GM21825 (cell line): ENCODE results near the gene PEX11A.

Experiments
- ATAC-seq: cut with Tn5 transposase; IDR thresholded peaks from one replicate; pipeline ENCODE4 v1.9.1; 2021; ENCODE audit warnings: mild to moderate bottlenecking, moderate library complexity; ENCODE audit not compliant: unreplicated experiment

PEX11A gene

DNA sequence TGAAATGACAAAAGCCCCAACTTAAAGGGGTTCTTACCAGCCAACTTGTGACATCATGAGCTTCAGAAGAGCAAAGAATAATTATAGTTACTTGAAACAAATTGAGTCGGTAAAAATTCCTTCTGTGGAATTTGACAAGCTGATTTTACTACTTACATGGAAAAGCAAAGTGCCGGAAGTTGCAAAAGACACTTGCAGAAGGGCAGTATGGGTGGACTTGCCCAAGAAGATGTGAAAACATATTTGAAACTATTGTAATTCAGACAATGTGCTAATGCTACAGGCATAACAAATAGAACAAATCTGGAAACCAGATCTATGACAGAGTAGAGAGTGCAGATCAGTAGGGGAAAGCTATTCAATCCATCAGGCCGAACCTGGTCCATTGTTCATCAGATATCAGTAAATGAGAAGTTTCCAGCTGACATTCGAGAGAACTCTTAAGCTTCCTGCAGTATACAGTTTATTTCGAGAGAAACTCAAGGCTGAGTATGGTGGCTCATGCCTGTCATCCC is 32.8 kb downstream of the PEX11A start:
- ATAC-seq: no peak

DNA sequence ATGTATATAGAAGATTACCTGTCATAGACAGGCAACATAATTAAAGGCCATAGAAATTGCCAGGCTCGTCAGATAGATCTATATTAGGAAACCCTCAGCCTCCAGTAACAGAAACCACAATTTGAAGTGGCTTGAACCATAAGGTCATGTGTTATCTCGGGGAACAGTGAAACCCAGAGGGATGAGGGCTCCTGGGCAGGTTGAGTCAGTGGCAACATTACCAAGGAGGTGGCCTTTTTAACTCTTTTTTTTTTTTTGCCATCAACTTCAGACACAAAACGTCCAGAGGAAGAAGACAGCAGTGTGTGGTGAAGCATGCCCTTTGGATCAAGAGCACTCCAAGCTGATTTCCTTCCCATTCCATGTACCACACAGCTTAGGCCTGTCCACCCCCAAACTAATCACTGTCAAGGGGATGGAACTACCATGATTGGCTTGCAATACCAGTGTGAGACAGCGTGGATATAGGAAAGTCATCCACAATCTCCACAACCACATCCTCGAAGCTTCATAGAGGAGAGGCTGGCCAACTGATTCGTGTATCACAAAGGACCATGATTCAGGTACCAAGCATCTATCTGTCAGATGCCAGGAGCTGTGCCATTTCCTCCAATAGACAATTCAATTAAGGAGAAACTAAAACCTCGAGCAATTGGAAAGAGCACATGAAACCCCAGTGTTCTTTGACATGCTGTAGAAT is 34.3 kb downstream of the PEX11A start:
- ATAC-seq: no peak

DNA sequence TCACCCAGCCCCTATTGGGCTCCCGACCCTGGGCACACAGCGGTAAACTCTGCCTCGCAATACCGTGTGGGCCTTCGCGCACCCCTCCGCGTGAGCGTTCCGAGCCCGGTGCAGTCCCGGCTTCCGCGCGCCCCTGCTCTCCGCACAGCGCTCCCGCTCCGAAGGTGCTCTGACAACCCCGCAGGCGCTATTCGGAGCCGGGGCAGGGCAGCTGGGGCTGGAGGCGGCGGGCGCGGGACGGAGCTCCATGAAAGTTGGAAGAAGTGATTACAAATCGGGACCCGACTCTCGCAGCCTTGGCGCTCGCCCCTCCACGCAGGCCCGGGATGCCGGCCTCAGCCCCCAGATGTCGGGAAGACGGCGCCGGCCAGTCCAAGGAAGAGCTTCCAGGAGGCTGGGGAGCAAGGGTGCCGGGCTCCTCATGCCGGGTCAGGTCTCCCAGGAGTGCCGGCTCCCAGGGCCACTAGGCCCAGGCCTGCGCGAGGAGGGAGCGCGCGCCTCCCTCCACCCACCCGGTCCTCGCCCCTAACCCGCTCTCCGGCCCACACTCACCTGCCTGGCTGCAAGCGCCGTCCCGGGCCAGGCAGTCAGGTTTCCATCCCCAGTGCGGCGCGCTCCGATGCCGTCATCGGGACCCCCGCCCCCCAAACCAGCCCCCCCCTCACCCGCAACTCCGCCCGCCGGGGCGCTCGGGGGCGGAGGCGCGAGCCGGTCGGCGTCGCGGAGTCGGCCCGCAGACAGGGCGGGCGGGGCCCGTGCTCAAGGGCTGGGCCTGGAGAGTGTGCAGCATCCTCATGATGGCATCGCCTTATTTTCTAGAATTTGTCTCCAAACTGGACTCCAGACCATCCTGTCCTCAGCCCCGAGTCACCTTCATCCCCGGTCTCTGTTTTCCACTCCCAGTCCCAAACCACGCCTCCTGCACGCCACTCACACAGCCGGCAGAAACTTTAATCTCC is 35.4 kb downstream of the PEX11A start, which contains the start of gene KIF7:
TSS of gene KIF7 (minus strand) at position 621 of the 959 bp plus-strand sequence. CDS start 2,537 bp downstream, outside the sequence.
- ATAC-seq: no peak

DNA sequence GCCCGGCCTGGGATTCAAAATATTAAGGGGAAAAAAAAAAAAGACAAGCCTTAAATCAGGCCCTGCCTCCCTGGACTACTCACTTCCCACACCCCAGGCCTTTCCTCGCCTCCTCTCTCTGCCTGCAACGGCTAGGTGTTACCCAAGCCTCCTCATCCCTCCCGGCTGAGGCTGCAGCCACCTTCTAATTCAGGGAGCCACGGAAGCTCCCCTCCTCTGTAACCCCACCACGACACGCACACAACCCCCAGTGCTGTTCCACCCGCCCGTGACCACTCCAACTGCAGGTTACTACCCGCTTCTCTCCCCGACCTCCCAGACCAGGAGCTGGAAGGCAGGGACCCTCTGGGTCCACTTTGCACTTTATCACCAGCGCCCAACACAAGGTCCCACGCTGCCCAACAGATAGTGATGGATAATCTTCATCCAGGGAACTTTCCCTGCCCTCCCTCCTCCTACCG is 36.2 kb downstream of the PEX11A start:
- no peak for ATAC-seq

DNA sequence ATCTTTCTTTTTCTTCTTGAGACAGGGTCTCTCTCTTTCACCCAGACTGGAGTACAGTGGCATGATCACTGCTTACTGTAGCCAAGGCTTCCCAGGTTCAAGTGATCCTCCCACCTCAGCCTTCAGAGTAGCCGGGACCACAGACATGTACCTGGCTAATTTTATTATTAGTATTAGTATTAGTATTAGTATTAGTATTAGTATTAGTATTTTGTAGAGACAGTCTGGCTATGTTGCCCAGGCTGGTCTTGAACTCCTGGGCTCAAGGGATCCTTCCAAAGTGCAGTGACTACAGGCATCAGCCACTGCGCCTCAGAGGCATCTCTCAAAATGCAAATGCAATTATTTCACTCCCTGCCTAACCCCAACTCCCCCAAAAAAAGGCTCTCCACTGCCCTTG is 37.0 kb downstream of the PEX11A start:
- ATAC-seq: no peak

DNA sequence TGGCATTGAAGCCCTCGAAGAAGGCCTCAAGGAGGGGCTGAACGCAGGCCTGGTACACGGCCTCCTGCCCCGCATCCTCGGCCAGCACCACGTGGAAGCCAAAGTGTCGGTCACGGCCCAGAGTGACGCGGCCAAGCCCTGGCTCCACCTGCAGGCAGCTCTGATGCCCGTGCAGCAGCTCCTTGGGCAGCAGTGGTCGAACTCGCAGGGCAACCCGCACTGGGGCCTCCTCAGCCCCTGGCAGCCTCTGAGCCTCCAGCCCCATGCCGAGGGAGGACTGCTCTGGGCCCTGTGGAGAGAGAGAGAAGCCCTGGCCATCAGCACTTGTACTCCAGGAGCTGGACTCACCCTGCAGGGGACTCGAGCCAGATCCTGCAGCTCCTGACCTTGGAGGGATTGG is 37.9 kb downstream of the PEX11A start:
- ATAC-seq: no peak

DNA sequence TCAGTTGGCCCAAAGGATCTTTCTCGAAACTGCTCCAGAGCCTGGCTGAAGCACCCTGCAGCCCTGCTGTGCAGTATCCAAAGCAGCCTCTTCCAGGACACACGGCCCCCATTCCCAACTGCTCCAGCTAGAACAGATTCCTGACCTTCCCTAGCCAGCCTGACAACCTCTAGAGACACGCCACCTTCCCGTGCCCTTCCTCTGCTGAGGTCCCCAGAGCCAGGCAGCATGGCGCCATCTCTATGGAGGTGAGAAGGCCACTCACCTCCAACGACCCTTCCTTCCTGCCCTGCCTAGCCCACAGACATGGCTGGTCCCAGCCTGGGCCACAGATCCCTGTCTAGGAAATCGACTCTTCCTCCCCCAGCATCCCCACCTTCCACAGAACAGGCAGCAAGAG is 38.4 kb downstream of the PEX11A start:
- ATAC-seq: no peak

DNA sequence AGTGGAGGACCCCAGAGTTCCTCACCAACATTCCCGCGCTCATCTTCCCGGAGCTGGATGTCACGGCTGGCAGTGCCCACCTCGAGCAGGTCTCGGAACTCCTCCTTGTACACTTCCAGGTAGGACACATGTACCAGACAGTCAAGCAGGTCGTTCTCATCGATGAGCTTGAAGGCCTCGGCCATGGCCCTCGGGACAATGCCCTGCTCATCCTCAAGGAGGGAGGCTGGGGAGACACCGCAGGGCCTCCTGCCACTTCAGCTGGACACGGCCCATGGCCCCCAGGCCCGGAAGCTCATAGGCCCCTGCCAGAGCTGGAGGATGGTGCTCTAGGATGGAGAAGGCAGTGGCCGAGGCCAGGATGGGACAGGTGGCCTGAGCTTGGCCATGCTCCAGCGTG is 40.8 kb downstream of the PEX11A start:
- no peak for ATAC-seq

DNA sequence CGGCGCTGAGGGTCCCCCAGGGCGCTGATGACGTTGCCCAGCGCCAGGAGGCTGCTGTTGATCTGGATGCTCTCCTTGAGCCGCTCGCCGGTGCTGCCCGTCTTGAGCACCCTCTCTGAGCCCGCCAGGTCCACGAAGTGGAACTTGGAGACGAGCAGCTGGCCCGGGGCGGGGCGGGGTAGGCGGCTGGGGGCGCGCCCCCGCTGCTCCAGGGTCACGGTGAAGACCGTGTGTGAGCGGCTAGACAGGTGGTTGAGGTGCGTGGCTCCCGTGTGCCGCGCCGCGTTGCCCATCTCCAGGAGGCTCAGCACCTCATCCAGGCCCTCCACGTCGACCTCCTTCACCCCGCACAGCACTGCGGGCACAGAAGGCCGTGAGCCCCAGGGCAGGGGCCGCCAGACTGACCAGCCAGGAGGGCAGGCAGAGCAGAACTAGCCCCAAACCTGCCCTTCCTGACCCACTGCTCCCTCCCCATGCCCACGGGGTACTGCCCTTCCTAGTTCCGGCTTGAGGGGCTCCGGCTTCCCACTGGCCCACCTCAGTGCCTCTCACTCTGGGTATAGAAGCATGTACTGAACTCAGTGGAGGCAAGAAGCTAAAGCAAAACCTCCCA is 41.4 kb downstream of the PEX11A start:
- ATAC-seq: no peak

DNA sequence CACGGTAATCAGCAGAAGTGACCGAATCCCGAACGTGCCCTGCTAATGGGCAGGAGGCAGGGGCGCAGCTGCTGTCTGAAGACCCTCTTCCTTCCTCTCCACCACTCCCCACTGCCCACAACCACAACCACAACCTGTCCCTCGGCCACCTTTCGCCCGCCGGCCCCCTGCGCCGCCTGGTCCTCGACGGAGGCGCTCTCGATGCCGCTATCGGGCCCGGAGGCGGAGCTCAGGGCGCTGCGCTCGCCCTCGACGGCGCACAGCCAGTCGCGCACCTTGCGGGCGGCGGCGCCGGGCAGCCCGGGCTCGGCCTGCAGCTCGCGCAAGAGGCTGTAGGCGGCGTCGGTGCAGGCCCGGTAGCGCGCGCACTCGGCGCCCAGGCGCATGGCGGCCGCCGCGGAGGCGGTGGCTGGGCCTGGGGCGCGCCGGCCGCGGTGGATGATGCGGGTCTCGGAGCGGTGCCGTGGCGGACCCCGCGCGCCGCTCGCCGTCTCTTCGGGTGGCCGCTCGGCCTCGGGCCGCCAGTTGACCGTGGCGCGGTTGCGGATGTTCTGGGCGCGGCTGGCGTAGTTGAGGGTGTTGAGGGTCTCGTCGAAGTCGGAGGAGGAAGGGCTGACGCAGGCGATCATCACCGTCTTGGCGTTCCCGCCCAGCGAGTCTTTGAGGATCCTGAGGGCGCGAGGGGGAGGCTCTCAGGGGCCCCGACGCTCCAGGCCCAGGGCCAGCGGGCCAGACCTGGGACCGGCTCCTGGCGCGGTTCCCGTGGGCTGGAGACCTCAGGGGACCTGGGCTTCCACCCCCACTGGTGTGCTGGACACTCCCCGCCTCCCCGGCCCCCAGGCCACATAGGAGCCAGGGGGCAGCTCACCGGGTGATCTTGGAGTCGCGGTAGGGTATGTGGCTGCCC is 42.2 kb downstream of the PEX11A start:
- no peak for ATAC-seq

DNA sequence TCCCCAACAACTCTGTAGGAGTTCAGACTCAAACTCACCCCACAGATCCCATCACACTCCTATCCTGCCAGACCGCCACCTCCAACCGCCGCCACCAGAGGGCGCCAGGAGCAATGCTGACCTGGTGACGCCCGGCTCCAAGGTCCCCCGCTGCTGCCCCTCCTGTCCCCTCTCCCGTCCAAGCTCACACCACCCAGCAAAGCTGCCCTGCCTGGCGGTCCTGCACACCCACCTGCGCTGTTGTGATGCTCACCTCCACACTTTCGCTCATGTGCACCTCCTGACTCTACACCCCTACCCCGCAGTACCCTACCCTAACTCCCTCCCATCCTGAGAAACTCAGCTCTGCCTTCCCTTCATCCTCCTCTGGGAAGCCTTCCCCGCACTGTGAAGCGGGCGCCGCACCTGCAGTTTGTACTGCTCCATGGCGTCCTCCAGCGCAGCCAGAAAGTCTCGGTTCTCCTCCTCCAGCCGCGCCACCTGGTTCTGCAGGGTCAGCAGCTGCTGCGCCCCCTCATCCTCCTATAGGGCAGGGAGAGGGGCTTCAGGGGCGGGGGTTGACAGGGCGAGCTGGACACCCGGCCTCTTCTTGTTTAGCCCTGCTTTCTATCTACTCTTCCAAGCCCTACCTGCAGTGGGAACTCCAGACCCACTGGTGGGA is 43.2 kb downstream of the PEX11A start:
- no peak for ATAC-seq

DNA sequence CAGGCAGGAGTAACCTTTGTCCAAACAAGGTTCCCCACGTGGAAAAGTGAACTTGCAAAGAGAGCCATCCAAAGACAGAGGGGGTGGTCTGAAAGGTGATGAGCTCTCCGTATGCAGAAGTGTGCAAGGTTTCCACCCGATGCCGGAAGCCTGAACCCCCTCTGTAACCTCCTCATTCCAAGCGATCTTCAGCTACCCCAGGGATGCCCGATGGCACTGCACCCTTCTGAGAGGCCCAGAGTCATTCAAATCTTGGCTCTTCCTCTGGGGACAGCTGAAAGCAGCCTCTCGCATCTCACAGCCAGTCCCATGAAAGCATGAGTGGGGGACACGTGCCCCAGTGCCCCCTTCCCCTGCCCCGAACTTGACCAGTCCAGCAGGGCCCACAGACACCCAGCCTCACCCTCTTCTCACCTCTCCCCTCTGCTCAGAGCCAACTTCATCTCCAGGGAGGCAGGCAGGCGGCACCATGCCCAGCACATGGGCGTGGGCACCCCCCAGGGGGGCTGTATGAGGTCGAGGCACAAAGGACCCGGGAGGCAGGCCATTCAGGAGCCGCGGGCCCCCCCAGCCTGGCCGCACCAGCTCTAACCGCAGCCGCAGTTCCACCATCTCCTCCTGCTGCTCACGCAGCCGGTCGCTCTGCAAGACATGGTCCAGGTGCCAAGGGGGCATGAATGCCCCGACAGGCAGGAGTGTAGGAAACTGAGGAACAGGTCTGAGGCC is 44.0 kb downstream of the PEX11A start:
- ATAC-seq: no peak

DNA sequence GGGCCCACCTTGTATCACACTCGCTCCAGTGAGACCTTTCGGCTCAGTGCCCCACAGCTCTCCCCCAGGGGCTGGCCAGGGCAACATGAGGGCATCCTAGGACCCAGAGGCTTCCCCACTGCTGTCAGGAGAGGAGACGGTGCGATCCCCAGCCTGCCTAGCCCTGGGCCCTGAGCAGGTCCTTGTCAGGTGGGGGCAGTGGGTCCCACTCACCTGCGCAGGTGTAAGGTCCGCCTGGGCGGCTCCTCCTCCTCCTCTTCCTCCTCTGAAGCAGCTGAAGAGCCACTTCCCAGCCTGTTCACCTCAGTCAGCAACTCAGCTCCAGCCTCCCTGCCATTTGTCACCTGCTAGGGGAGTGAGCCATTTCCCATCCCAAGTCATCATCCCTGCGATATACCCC is 44.9 kb downstream of the PEX11A start:
- no peak for ATAC-seq

DNA sequence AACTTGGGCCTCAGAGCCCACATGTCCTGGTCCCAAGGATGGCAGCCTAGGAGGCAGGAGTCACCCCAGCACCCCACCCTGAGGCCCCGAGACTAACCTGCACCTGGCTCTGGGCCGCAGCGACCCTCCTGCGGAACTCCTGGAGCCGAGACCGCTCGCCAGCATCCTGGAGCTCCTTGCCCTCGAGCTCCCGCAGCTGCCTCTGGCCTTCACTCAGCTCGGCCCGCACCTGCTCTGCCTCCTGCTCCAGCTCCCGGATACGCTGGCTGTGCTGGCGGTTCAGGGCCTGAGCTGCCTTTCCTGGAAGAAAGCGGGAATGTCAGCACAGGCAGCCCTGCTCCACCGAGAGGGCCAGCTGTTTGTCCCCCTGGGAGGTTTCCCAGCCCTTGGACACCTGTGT is 48.4 kb downstream of the PEX11A start:
- ATAC-seq: no peak

DNA sequence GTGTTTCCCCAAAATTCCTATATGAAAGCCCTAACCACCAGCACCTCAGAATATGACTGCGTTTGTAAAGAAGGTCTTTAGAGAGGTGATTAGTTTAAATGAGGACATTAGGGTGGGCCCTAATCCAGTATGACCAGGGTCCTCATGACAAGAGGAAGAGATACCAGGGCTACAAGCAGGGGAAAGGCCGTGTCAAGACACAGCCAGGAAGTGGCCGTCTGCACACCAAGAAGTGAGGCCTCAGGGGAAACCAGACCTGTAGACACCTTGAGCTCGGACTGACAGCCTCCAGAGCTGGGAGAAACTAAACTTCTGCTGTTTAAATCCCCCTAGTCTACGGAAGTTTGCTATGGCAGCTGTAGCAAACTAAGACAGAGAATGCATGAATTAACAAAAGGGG is 49.5 kb downstream of the PEX11A start:
- no peak for ATAC-seq

DNA sequence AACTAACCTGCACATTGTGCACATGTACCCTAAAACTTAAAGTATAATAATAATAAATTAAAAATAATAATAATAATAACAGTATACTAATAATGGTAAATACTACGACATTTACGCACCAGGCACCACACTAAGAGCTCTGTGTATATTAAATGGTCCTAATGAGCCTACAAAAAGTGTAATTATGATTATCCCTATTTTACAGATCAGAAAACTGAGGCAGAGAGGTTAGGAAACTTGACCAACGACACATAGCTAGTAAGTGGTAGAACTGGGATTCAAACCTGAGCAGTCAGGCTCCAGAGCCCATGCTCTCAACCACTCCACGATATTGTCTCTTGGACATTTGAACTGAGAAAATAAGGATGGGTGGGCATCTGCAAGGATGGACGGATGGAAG is 50.3 kb downstream of the PEX11A start:
- ATAC-seq: no peak

DNA sequence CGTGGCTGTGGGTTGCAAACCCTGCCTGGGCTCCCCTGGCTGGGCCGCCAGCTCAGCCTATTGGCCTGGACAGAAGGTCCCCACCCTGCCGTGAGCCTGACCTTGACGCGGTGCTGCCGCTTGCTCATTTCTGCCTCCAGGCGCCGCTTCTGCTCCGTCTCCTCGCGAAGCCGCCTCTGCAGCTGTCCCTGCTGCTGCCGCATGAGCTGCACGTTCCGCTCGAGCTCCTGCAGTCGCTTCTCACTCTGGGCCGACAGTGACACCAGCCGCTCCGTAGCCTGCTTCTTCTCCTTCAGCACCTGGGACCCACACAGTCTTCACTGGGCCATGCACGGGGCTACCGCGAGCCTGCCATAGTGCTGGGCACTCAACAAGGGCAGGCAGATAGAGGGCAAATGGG is 57.0 kb downstream of the PEX11A start:
- ATAC-seq: no peak

DNA sequence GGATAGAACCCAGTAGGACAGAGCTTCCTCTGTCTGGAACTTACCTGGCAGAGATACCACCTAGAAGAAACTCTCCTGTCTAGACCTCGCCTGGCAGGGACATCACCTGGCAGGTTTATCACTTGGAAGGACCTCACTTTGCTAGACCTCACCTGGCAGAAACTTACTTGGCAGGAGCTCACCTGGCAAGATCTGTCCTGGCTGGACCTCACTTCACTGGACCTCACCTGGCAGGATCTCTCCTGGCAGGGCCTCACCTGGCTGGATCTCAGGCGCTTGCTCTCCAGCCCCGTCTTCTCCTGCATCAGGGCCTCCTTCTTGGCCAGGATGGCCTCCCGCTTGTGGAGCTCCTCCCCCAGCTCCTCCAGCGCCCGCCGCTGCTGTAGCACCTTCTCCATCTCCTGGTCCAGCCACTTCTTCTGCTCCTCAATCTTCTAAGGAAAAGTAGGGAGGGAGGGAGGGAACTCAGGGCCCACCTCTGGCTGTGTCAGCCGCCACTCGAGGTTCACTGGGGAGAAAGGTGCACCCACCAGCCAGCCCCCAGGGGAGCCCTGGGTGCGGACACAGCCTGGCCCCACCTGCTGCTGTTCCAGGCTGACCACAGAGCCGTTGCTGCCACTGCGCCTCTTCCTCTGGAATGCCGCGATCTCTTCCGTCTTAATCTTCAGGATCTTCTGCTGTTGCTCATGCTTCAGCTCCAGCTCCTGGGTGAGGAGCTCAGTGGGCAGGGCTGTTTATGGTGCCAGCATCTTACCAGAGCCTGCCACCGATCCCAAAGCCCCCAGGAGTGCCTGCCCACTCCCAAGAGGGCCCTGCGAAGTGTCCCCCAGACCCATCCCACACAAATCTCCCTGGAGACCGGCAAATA is 57.8 kb downstream of the PEX11A start:
- no peak for ATAC-seq
